Right cardiac atrium (tissue), 5 donors: ENCODE data around the gene TSHZ2. TPM values are rescaled to one million over a fixed set of nuclear protein-coding genes. Genes with fewer than 3 reads are reported as not detected.

Experiments
- ATAC-seq, 2 donors: fragments of 200-7000 bp; cut with Tn5 transposase; one replicate each; pipeline versions ENCODE4 v1.8.0 to v1.9.1; 2020; ENCODE audit warnings: moderate library complexity in 2 of 2, mild to moderate bottlenecking in 1 of 2
- DNase-seq, 3 donors: peaks; one replicate each; pipeline ENCODE4 v3.0.0-alpha.2; 2020
- H3K27ac ChIP-seq: one replicate; pipeline ENCODE4 v1.5.1; 2013; ENCODE audit warnings: mild to moderate bottlenecking, low read length, control low read depth, moderate library complexity
- H3K27me3 ChIP-seq: one replicate; pipeline ENCODE4 v1.6.1; 2013; ENCODE audit not compliant: control insufficient read depth, insufficient read depth
- H3K4me1 ChIP-seq: one replicate; pipeline ENCODE4 v1.6.1; 2013; ENCODE audit warnings: low read length; ENCODE audit not compliant: control insufficient read depth, insufficient read depth
- H3K4me3 ChIP-seq: one replicate; pipeline ENCODE4 v1.5.1; 2013; ENCODE audit warnings: low read length, control low read depth
- H3K9me3 ChIP-seq: one replicate; pipeline ENCODE4 v1.6.1; 2013; ENCODE audit warnings: low read length; ENCODE audit not compliant: control insufficient read depth
- WGBS: extraction: QIAGEN DNeasy Blood & Tissue Kit; methylation state at CpG from one replicate; pipeline ENCODE4 v1.1.7; 2013; 5-methylcytosine and 5-hydroxymethylcytosine counted together
- intact Hi-C, 4 donors: fragments of 100-400 bp; cut with DNase I; formaldehyde crosslinking; loops; one replicate each; pipeline versions ENCODE4 v1.11.0 to v1.14.0; 2022 to 2023
- polyA plus RNA-seq: library from polyadenylated mRNA; stranded (reverse); fragments of 200-250 nt; gene quantifications from one replicate; pipeline ENCODE4 v1.2.3, GENCODE V29; 2013
- total RNA-seq, 4 donors: library from RNA; stranded (reverse); fragmentation: NEBNext Ultra II Directional; extraction: Animal tissue kit (Norgen Biotek cat#: 25700); gene quantifications; one replicate each; pipeline ENCODE4 v1.2.1, GENCODE V29; 2021
- donor health status: healthy with polysubstance abuse.
- donor health status: DM: no; HTN: yes; CAD: no.
- donor health status: DM: no; HTN: no; CAD: no.
- donor health status: DM: no; HTN: yes; CAD: no; lungs with severe emphysema.
- donor health status: DM: yes; HTN: yes; CAD: no.

TSHZ2 gene
- total and polyA plus RNA-seq, 5 donors = 2.3 to 8.9 (median 6.9) TPM

GRCh38 chr20:53091789-53092188 is 119.6 kb downstream of the TSHZ2 start:
- no peak for DNase-seq
- 94% methylated on average over 4 of the region's 4 CpGs for WGBS
- H3K4me1 ChIP-seq = no peaks in the 10 kb centered on the region
- no peaks in the 10 kb centered on the region for H3K27me3 ChIP-seq
- H3K9me3 ChIP-seq = no peaks in the 10 kb centered on the region
- no peak overlapping the region for H3K27ac ChIP-seq
- intact Hi-C loops = no loop called here
- no peak for ATAC-seq
- no peak overlapping the region for H3K4me3 ChIP-seq

GRCh38 chr20:53092772-53093300 is 120.7 kb downstream of the TSHZ2 start:
- H3K9me3 ChIP-seq = no peaks in the 10 kb centered on the region
- 83% methylated on average over 6 of the region's 6 CpGs for WGBS
- no peak overlapping the region for H3K27ac ChIP-seq
- H3K27me3 ChIP-seq = no peaks in the 10 kb centered on the region
- intact Hi-C loops = no loop called here
- ATAC-seq (no peak), DNase-seq (no peak)
- no peaks in the 10 kb centered on the region for H3K4me1 ChIP-seq
- H3K4me3 ChIP-seq = no peak overlapping the region

DNA sequence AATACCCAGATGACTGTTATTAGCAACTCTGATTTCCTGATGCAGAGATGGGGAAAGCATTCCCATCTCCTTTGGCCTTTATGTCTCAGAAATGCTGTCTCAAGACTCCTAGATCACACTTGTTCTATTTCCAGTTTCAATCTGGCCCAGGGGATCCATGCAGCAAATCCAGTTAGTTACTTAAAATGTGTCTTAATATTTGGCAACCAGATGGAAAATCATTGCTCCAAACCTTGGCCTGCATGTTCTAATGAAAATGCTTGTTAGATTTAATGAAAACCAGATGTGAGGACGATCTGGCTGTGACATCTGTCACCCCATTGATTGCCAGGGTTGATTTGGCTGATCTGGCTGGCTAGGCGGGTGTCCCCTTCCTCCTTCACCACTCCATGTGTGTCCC is 125.2 kb downstream of the TSHZ2 start:
- ATAC-seq = peak in 1 of 2 donors; percentile 48

GRCh38 chr20:53097791-53098190 is 125.6 kb downstream of the TSHZ2 start:
- Histone ChIP-seq H3K9me3 (no peaks in the 10 kb centered on the region), H3K27me3 (no peaks in the 10 kb centered on the region), H3K4me3 (no peak overlapping the region), H3K27ac (no peak overlapping the region), H3K4me1 (no peaks in the 10 kb centered on the region)
- no peak for ATAC-seq
- no peak for DNase-seq
- intact Hi-C loops = no loop called here
- WGBS = 87% methylated on average over 4 of the region's 4 CpGs

More for the DNA sequence above, 125.2 kb downstream of the TSHZ2 start:
- Histone ChIP-seq H3K9me3 (no peaks in the 10 kb centered on the region), H3K4me1 (no peaks in the 10 kb centered on the region), H3K4me3 (no peak overlapping the region), H3K27me3 (no peaks in the 10 kb centered on the region), H3K27ac (no peak overlapping the region)
- WGBS = 51% methylated on average over 2 of the region's 2 CpGs
- DNase-seq = no peak
- intact Hi-C loops = no loop called here

GRCh38 chr20:53098621-53099020 is 126.5 kb downstream of the TSHZ2 start:
- Histone ChIP-seq H3K4me3 (no peak overlapping the region), H3K27ac (no peak overlapping the region), H3K9me3 (no peaks in the 10 kb centered on the region), H3K4me1 (no peaks in the 10 kb centered on the region), H3K27me3 (no peaks in the 10 kb centered on the region)
- ATAC-seq (no peak), DNase-seq (no peak)
- 96% methylated on average over 1 of the region's 1 CpG for WGBS
- intact Hi-C loops = no loop called here

- WGBS = 31% methylated on average over 2 of the region's 2 CpGs
- Histone ChIP-seq H3K9me3 (no peaks in the 10 kb centered on the region), H3K27ac (peak overlapping the region; percentile 26), H3K4me3 (no peak overlapping the region), H3K27me3 (no peaks in the 10 kb centered on the region), H3K4me1 (no peaks in the 10 kb centered on the region)
- intact Hi-C loops = no loop called here
- DNase-seq (no peak), ATAC-seq (no peak)
These were observed 127.7 kb downstream of the TSHZ2 start for GRCh38 chr20:53099856-53100255.

- no peaks in the 10 kb centered on the region for H3K4me1 ChIP-seq
- H3K4me3 ChIP-seq = no peak overlapping the region
- intact Hi-C loops = no loop called here
- ATAC-seq (no peak), DNase-seq (no peak)
- 20% methylated on average over 3 of the region's 3 CpGs for WGBS
- H3K27me3 ChIP-seq = no peaks in the 10 kb centered on the region
- no peaks in the 10 kb centered on the region for H3K9me3 ChIP-seq
- no peak overlapping the region for H3K27ac ChIP-seq
These were observed 128.3 kb downstream of the TSHZ2 start for GRCh38 chr20:53100476-53100911.

DNA sequence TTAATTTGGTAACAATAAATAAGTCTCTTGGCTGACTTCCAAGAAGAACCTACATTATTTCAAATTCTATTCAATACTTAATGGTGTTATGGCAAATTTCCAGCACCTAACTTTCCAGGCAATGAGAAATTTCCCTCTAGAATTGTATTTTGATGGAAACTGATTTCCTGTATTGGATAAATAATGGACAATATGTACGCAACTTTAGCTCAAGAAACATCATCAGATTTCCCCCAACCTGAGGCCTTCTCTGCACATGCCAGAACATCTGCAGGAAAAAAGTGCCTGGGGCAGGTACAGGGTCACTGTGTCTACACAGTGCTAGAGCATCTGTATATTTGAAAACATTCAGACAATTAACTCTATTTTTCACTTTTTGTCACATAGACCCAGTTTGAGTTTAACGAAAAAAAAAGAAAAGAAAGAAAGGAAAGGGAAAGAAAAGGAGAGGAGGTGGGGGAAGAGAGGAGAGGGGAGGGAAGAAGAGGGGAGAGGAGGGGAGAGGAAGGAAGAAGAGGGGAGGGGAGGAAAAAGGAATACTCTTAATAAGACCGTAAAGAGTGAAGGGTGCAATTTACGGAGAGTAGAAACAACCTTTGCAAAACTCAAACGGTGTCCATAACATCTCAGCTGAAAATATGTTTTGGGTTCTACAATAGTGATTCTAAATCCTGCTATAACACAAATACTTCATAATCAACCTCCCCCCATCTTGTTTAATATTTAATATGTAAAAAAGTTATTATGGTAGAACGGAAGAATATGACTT is 130.0 kb downstream of the TSHZ2 start:
- ATAC-seq (no peak), DNase-seq (no peak)
- Histone ChIP-seq H3K4me1 (no peaks in the 10 kb centered on the region), H3K27ac (no peak overlapping the region), H3K27me3 (no peaks in the 10 kb centered on the region), H3K4me3 (no peak overlapping the region), H3K9me3 (no peaks in the 10 kb centered on the region)
- 87% methylated on average over 6 of the region's 6 CpGs for WGBS
- intact Hi-C loops = no loop called here

DNA sequence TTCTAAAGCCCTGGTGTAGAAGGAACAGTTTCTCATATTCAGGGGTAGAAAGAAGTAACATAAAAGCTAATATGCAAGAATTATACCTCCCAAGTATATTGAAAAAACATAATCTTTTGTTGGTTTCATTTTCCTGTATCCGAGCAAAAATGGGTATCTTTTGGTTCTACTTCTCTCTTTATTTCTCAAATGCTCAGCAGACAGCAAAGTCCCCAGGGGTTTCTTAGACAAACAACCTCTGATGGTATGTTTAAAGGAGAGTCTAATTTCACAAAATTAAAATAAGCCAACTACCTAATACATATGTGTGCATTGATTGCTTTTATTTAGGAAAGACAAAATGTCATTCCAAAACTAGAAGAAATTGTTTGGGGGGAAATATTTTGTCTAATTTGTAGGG is 131.0 kb downstream of the TSHZ2 start:
- WGBS = 68% methylated on average over 1 of the region's 1 CpG
- H3K27me3 ChIP-seq = no peaks in the 10 kb centered on the region
- H3K27ac ChIP-seq = no peak overlapping the region
- no peak for DNase-seq
- no peaks in the 10 kb centered on the region for H3K9me3 ChIP-seq
- ATAC-seq = no peak
- H3K4me1 ChIP-seq = no peaks in the 10 kb centered on the region
- H3K4me3 ChIP-seq = no peak overlapping the region
- intact Hi-C loops = no loop called here

DNA sequence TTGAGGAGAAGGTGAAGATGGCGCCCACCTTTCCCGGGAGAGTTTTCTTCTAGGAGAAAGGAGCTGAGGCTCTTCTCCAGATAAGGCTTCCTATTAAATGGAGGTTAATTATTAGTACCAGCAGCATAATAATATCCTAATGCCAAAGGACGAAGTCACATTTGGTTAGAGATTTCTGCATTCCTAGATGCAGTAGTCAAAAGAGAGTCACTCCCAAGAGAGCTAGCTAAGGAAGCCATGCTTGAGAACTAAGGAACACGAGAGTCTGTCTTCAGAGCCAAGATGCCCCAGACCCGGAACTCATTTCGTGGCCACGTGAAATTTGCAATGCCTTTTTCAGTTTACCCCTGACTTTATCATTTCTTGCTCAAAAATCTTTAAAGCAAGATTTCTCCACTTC is 132.7 kb downstream of the TSHZ2 start:
- intact Hi-C loops = no loop called here
- H3K27me3 ChIP-seq = no peaks in the 10 kb centered on the region
- DNase-seq (no peak), ATAC-seq (no peak)
- no peak overlapping the region for H3K27ac ChIP-seq
- WGBS = 82% methylated on average over 7 of the region's 7 CpGs
- H3K4me1 ChIP-seq = no peaks in the 10 kb centered on the region
- H3K4me3 ChIP-seq = no peak overlapping the region
- H3K9me3 ChIP-seq = no peaks in the 10 kb centered on the region

GRCh38 chr20:53116733-53117132 is 144.6 kb downstream of the TSHZ2 start:
- Histone ChIP-seq H3K27ac (no peak overlapping the region), H3K27me3 (no peaks in the 10 kb centered on the region), H3K4me3 (no peak overlapping the region), H3K4me1 (no peaks in the 10 kb centered on the region), H3K9me3 (no peaks in the 10 kb centered on the region)
- WGBS = 89% methylated on average over 3 of the region's 3 CpGs
- intact Hi-C loops = no loop called here
- ATAC-seq (no peak), DNase-seq (no peak)
